HG02571 (cell line): Measurements from ENCODE around the gene CMKLR1.

ENCODE experiments used
- ATAC-seq: cut with Tn5 transposase; IDR thresholded peaks from one replicate; pipeline ENCODE4 v1.9.1; 2021; ENCODE audit warnings: mild to moderate bottlenecking, moderate library complexity; ENCODE audit not compliant: unreplicated experiment

Gene CMKLR1

DNA sequence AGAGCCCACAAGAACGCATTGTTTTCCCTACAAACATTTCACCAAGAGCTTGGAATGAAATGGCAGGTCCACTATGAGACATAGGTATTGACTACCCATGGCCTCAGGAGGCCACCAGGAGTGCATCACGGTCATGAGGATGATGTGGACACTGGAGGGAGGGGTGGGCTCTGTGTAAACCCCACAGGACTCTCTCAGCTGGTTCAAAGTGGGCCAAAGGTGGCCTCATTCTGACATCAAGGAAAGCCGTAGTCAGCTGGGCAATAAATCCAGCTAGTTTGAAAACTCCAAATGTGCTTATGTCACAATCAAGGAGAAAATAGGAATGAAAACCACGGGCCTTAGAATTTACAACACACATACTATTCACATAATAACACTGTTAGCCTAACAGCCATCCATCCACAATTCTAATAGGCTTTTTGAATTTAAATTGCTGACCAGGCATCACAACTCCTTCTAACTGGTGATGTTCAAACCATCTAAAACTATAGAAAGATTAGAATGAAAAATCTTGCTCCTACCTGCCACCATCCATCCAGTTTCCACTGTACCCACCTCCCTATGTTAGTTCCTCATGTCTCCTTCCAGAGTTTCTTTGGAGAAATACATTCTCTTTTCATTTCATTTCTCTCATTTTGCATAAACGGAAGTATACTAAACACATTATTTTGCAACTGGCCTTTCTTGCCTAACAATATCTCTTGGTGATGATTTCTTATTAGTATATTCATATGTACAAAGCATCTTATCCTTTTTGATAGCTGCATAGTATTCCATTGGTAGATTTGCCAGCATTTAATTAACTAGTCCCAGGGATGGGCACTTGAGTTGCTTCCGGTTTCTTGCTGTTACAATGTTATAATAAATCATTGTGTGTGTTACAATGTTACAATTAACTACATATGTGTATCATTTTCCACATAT, 21.5 kb downstream of the CMKLR1 start:
- ATAC-seq, result no peak

DNA sequence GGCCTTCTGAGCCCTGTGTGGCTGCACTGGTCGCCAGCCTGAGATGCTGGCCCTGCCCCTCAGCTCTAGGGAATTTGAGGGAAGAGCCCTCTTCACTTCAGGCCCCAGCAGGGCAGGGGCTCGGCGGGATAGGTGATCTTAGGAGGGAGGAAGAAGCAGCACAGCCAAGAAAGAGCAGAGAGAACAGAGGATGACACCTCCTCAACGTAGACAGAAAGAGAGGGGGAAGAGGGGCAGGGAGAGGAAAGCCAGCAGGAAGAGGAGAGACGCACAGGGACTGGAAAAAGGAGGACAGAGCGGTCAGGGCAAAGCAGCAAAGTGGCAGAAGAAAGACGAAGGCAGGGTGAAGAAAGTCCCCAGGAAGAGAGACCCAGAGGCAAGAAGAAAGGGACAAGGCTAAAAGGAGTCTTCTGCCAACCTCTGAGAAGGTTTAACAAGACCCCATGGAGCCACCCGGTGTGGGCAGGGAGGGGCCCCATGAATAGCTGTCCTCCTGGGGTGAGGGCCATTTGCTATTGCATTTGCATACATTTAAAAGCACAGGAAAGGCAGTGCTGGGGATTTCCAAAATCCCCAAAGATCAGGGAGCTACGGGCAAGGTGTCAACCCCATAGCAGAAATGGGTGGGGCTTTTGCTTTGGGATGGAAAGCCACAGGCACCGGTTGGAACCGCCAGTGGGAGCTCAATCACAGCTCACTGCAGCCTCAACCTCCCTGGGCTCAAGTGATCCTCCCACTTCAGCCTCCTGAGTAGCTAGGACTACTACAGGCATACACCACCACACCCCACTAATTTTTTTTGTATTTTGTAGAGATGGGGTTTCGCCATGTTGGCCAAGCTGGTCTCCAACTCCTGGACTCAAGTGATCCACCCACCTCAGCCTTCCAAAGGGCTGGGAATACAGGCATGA, 22.7 kb downstream of the CMKLR1 start:
- ATAC-seq, result no peak

DNA sequence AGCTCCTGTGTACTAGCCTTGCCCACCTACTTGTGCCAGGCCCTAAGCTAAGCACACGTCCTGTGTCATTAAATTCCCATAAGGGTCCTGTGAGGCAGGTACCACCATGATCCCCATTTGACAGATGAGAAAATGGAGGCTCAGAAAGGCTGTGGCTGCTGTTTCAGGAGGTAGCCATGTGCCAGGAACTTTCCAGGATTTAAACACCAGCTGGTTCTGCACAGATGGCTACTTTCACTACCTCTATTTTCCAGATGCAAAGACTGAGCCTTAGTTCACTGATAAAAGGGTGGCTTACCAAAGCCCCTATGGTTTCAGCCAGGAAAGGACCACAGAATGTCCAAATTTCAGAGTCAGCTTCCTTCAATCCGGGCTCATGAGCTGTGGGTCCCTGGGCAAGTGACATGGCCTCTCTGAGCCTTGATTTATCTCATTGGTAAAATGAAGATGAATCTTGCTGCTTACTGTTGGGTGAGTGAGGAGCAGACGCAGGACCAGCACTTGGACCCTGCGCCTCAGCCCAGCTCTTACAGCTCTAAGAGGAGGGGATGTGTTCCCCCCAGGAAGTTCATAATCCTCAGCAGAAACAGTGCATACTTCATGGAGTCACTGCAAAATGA, 23.5 kb downstream of the CMKLR1 start:
- ATAC-seq, result no peak

DNA sequence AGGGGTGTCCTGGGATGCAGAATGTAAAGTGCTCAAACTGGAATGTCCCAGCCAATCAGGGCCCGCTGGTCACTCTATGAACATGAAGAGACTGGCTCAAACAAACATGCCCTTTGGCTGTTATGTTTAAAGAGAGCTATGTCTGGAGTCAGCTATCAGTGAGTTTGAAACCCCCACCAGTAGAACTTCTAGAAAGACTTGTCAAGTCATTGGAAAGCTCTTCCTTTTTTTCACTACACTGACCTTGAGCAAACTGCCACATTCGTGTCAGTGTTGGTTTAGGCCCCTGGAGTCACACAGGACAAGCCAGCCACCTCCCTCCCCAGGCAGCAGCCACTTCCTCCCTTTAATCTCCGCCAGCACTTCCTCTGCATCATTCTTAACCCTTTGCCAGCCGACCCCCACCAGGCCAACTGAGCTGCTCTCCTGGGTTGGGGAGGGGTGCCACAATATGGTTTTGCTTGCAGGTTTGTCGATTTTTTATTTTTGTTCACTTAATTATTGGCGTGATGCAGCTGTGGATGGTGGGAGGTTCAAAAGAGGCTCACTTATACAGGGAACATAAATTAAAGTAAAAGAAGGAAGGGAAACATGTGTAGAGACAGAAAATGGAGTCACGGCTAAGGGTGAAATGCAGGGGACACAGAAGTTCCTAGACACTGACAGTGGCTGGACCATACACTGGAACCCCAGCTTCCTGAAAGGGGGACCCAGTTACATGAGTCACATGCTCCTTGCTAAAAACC, 25.3 kb downstream of the CMKLR1 start:
- no peak for ATAC-seq

DNA sequence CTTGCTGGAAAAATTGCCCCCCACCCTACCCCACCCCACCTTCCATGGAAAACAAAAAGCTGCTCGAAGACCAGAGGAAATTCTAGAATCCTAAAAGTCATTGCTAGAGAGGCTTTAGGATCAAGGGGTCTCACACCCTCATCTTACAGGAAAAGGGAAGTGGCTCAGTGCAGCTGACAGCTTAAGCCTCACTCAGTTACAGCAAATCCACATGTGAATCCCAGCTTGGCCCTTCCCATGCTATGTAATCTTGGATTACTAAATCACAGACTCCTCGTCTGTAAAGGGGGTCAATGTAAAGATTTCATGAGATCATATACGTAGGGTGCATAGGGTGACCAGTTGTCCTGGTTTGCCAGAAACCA, 25.9 kb downstream of the CMKLR1 start:
- ATAC-seq, result no peak

DNA sequence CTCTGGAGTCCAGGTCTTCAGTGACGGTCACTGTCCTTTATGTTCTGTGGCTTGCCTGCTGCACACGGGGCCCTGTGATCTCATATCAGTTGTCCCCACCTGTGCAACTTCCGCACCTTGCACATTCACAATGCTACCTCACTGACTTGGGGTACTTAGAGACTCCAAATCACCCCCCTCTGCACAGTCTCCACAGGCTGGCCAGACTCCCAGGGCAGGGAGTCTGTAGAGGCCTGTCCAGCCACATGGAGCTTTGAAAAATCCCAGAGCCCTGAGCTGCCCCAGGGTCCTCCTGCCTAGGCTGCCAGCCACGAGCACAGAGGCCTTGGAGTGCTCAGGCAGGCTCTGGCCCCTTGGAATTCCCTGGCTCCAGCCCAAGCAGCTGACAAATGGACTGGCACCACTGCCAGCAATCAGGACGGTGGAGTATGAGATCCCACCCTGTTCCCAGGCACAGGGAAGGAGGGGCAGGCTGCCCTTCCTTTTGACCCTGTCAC, 26.4 kb downstream of the CMKLR1 start:
- ATAC-seq, result no peak

DNA sequence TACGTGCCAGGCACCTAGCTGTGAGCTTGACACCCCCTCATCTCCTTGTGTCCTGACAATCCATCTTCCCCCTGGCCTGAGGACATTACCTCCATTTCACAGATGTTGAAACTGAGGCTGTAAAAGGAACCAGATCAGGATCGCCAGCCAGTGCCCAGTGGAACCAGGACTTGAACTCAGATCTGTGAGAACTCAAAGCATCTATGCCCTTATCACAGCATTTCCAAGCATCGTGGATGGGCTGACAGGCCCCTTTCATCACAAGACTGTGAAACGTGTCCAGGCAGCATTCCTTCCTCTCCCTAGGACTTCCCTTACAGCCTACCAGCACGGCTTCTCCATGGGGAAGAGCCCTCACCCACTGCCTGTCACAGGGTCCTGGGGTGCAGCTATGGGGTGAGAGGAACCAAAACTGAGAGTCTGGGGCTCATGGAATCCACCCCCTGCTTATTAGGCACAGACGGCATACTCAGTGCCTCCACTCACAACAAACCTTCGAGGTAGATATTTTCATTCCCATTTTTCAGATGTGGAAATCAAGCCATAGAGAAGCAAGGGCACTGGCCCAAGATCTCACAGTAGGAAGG, 26.9 kb downstream of the CMKLR1 start:
- no peak for ATAC-seq

DNA sequence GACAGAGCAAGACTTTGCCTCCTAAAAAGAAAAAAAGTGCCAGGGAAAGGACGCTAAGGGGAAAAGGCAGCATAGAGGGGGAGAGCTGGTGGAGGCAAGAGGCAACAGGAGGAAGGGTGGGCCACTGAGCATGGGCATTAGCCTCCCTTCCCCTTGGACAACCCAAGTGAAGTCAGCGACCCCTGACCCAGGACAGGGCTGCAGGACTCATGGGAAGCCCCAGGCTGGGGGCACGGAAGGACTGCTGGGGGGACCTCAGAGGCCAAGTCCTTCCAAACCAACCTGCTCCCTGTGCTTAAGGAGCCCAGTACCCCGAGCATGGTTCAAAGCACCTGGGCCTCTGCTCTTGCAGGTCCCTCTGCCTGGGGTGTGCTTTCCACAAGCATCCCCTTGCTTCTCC, 27.5 kb downstream of the CMKLR1 start:
- ATAC-seq, result no peak

DNA sequence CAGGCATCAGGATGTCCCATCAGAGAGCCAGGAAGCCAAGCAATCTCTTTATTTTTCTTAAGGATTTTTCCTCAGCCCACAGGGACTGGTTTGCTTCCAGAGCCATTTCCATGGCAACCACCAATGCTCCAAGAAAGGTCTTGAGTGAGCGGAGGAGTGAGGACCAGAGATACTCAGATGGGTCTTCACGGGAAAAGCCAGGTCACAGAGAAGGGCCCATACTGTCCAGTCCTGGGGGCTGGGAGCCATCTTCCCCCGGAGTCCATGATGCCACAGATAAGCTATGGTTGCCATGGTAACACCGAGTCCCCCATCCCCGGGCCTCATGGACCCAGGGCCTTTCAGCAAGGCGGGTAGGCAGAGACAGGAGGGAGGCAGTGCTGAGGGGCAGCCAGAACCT, 28.6 kb downstream of the CMKLR1 start:
- no peak for ATAC-seq

DNA sequence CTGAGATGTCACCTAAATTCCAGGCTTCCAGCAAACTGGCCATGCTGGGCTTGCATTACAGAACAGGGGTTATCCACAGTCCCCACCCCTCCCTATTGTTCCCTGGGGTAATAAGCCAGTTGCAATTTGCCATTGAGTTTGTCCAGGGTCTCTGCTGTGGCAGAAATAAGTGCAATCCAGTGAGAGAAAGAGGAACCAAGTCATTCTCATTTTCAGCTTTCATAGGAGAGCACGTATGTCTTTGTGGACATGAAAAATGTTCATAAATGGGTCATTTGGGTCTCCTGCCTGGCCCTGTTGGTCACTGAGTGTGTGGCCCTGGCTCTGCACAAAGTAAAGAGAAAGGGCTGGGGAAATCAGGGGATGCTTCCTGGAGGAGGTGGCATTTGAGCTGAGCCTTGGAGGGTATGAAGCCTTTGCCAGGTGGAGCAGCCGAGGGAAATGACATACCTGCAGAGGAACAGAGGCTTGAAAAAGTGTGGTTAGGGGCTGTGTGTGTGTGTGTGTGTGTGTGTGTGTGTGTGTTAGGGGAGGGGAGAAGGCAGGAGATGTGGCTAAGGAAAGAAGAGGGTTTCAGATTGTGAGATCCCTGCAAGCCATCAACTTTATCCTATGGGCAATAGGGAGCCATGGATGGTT, 29.3 kb downstream of the CMKLR1 start:
- ATAC-seq, result no peak

DNA sequence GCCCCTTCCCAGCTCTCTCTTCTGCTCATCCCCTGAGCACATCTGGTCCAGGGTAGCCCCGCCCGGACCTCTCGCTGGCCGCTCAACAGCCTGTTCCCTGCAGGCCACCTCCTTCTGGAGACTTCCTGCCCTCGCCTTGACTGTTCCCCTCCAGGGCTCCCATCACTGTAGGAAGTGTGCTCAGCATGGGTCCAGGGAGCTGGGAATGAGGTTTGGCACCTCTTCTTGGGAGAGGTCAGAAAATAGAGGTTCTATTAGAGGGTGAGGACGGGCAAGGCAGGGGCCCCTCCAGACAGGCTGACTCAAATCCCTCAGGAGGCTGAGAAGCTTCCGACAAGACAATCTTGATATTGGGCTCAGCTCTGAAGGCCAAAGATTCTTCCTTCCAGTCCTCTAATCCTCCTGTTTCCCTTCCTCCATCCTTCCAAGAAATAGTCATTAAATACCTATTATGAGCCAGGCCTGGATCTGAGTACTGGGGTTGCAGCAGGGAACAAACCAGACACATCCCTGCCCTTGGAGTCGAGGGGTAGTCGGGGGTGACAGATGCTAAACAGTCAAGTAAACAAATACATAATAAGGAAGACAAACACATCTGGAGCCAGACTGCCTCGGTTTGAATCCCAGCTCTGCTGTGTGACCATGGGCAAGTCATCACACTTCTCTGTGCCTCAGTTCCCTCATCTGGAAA, 30.6 kb downstream of the CMKLR1 start:
- ATAC-seq, result no peak

DNA sequence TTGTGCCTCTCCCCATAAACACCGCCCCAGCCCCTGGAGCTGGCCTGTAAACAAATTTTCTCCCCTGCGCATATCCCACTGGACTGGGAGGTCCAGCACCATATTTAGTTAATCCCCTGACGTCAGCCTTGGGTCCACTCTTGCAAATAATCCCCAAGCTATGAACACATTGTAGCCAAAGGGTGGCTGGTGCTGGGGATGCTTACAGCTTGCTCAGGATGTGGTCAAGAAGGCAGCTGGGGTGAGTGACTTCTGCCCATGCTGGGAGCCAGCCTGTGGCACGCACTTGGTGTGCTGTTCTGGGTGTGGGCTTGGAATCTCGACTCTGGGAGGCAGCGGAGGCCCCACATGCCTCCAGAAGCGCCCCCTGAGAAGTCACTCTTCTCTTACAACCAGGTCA, 32.1 kb downstream of the CMKLR1 start:
- ATAC-seq, result no peak

DNA sequence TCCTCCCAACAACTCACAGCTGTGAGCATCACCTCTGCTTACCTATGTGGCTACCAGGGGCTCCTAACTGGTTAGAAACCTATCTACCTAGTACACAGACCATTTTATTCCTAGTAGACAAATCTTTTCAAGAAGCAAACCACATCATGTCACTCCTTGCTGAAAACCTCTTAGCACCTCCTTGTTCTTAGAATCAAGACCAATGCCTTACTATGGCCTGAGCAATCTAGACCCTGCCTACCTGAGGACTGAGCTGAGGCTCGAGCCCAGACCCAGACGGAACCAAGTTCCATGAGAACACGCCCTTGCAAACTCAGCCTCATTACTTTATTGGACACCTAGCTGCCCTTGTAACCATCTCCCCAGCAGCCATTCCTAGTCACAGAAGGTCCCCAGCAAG, 32.6 kb downstream of the CMKLR1 start:
- no peak for ATAC-seq

DNA sequence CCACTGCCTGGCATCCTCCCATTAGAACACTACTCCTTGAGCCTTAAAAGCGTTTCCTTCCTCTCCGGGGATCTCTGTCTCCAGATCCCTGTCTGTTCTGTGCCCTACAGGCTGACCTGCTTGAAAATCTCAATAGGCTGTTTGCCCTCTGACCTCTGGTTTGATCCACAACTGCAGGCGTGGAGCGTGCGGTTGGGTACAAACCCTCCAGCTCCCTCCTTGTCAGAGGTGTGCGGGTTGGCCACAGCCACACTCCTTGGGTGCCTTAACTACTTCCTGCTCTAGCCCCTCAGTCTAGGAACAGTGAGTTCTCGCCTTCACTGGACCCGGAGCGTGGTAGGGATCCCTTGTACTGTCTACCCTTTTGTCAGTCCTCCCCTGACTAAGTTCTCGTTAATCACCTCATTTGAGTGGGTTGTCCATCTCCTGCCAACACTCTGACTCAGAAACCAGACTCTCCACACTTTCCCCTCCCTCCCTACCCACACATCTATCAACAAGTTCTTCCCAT, 33.1 kb downstream of the CMKLR1 start:
- ATAC-seq, result no peak

DNA sequence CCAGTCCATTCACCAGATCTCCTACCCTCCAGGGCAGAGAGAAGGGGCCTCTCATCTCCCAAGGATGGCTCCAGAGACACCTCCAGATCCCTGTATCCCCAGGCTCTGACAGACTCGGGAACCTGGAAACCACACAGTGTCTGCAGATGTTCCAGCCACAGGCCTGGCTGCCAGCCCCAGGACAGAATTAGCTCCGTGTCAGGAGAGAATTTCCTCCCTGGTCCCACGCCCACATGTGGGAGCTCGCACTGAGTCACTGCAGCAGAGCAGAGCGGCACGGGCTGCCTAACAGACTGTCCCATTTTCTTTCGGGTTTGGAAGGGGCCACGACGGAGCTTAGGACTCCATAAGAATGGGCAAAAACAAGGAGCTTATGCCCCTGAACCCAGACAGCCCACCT, 33.6 kb downstream of the CMKLR1 start:
- ATAC-seq, result no peak

DNA sequence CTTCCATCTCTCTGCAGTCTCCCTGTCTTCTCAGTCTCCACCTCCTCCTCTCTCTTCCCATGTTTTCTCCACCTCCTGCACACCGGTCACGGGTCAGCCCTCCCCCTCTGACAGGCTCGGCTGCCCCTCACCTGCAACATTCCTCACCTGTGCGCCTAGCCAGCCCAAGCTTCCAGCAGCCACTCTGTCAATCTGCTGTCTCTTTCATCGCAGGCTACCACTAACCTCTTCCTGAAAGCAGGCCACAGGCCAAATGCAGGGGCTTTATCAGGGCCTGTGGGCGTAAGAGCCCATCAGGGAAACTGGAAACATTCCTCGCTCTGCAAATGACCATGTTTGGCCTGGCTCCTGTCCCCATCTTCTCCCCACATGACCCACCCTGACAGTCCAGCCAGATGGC, 34.5 kb downstream of the CMKLR1 start:
- no peak for ATAC-seq

DNA sequence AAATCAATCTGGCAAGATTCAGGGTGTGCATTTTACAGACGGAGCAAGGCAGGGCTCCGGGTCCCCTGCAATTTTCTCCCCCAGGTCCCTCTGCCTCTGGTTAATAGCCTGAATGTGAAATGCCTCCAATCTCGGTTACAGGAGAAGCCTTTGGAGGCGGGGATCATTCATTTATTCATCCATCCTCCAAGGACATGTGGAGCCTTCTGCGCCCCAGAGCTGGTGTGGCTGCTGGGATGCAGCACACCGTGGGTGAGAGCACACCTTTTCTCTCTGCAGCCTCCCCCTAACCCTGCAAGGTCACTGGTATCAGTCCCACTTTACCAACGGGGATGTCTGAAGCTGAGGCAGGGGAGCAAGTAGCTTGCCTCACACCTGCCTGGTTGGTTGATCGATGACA, 35.4 kb downstream of the CMKLR1 start:
- no peak for ATAC-seq

DNA sequence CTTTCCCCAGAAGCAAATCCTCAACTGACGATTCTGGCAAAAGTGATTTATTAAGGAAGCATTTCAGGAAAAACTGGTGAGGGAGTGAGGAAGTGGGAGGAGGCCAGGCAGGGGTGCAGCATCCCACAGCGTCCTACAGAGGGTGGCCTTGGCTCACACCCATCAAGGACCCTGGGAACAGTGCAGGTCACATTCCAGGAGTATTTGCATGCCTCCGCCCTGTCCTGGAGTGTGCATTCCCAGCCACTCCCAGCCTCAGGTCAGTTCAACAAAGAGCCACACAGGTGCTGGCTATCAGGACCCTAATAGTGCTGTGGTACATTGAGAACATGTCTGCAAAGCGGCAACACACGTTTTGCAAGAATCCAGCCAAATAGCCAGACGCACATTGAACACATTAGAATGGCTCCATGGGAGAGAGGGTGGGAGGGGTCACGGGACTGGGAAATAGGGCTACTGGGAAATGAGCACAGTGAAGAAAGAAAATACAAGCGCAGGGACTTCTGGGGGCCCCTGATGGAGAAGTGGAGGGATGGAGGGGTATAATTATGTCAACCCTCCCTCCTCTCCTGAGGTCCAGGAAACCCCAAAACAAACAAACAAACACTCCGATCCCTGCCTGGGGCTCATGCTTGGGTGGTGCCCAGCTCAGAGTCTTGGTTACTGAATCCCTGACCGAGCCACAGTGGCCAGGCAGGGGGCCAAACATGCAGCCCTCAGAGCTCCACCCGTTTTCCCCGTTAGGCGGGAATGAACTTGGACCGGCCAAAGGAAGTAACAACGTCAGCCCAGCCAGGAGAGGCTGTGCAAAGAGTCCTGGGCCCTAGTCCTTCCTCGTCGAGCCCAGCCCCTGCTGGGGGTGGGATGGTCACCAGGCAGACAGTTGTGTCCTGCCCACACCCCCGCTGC, 36.5 kb downstream of the CMKLR1 start:
- no peak for ATAC-seq
